Measurements from ENCODE around the gene HYPK.
"Not testable (repeated sequence)": the region's sequence is repeated elsewhere in the genome, so short reads cannot be mapped to it uniquely, and the experiment has no call there.

- not testable (repeated sequence) for TF ChIP-seq CTCF (conservative IDR thresholded peaks at IDR 0.05); EZH2 (IDR thresholded peaks at IDR 0.05; ENCODE audit: low read depth)
Measured at GRCh38 chr15:43802676-43803075, 2.3 kb downstream of the HYPK start.
